HG02798 (cell line): ENCODE results near the gene KIF26B.
"Not testable (repeated sequence)": the region's sequence is repeated elsewhere in the genome, so short reads cannot be mapped to it uniquely, and the experiment has no call there.

Experiments
- ATAC-seq: cut with Tn5 transposase; IDR thresholded peaks from one replicate; pipeline ENCODE4 v1.9.1; 2021; ENCODE audit warnings: mild to moderate bottlenecking; ENCODE audit not compliant: unreplicated experiment, poor library complexity

The KIF26B gene

DNA sequence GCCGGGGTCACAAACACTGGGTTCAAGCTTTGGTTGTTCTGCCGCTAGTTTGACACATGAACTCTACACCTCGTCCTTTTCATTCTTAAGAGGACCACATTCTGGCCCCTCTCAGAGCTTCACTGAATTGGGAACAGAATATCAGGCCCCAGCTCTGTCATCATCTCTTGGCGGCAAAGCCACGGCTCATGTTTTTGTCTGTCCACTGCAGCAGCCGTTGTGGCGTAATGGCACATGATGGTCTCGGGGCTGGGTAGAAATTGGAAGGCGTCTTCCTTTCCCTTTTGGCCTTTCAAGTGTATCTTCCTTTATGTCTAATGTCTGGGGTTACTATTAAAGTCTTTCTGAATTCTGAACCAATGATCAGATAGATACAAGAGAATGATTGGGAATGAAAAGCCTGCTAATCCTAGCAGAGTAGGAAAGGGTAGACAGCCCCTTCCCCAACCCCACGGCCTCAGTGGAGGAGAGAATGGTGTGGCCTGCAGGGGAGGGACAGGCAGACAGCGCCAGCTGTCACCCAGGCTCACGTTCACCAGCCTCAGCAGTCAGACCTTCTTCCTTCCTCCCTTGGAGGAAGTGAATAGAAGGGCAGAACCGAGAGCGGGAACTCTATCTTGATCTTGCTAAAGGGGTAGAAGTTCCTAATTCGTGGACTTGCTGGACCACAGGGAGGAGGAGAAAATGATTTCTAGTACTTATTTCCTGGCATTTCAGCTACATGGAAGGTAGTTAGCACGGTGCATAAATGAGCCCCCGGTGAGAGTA, 498.1 kb downstream of the KIF26B start:
- no peak for ATAC-seq

GRCh38 chr1:245654460-245655050, 499.8 kb downstream of the KIF26B start:
- no peak for ATAC-seq

- no peak for ATAC-seq
These were observed 501.5 kb downstream of the KIF26B start for GRCh38 chr1:245656189-245656717.

- no peak for ATAC-seq
These were observed 502.6 kb downstream of the KIF26B start for GRCh38 chr1:245657371-245657770.

- no peak for ATAC-seq
These were observed 508.6 kb downstream of the KIF26B start for GRCh38 chr1:245663373-245663772.

DNA sequence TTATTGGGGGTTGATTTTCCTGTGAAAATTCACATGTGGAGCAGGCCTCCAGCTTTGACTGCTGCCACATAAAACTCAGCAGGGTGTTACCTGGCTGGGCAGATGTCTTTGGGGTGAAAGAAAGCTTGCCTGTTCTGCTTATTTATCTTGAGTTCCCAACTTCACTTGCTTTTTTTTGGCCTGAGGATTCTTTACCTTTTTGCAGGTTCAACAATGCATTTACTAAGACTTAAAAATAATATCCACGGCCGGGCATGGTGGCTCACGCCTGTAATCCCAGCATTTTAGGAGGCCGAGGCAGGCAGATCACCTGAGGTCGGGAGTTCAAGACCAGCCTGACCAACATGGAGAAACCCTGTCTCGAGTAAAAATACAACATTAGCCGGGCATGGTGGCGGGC, 509.1 kb downstream of the KIF26B start:
- no peak for ATAC-seq

DNA sequence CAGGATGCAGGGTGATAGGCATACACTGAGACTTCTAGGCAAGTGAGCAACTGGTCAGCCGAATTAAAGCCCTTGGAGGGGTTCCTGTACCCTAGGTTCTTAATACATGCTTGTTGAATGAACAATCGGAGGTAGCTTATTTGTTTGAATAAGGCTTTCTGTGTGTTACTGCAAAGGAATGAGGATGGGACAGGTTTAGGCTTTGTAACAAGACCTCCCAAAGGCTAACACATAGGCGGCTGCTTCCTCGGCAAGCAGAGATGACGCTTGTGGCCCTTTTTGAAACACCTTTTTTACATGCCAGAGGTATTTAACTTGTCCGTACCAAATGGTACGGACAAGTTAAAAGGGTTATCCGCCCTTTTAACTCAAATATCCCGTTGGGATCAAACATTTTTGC, 511.6 kb downstream of the KIF26B start:
- ATAC-seq: no peak

GRCh38 chr1:245671349-245671748, 516.6 kb downstream of the KIF26B start:
- ATAC-seq: no peak

- no peak for ATAC-seq
These were observed 517.4 kb downstream of the KIF26B start for GRCh38 chr1:245671966-245672767.

DNA sequence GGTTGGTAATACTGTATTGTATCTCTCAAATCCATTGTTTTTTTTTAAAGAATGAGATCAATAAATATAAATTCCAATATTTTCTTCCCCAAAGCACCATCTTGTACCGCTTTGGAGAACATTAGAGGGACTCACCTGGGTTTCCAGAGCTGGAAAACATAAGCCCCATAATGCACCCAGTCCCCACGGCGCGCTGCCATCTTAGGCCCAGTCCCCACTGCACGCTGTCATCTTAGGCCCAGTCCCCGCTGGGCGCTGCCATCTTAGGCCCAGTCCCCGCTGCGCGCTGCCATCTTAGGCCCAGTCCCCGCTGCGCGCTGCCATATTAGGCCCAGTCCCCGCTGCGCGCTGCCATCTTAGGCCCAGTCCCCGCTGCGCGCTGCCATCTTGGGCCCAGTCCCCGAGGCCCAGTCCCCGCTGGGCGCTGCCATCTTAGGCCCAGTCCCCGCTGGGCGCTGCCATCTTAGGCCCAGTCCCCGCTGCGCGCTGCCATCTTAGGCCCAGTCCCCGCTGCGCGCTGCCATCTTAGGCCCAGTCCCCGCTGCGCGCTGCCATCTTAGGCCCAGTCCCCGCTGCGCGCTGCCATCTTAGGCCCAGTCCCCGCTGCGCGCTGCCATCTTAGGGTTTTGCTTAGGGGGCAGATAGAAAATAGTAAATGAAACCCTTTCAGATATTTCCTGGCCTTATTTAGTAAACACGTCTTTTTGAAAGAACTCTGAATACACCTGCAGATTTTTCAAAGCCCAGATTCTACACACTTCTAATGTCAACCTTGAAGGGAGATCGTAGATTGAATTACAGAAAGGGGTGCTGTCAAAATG, 518.3 kb downstream of the KIF26B start:
- ATAC-seq: not testable (repeated sequence)

DNA sequence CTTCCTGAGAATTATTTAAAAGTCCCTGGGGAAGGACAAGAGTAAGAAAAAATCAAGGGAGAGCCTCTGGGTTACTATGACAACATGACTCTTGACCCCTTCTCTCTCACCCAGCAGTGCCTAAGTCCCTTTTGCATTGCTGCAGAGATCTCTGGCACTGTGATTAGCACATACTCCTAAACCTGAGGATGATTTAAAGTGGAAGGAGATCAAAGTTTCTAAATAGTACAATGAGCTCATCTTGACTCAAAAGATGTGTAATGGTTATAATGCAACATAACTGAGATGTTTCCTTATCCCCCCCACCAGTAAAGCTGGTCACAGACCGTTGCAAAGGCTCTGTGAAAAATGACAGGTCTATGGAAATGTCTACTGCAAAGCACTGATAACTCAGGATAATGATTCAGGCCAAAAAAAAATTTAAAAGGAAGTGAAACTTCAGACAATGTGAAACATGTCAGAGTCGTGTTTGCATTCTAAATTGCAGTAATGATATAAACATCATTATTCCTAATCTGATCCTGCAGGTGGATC, 519.2 kb downstream of the KIF26B start:
- no peak for ATAC-seq

GRCh38 chr1:245677461-245678240, 522.9 kb downstream of the KIF26B start:
- no peak for ATAC-seq

DNA sequence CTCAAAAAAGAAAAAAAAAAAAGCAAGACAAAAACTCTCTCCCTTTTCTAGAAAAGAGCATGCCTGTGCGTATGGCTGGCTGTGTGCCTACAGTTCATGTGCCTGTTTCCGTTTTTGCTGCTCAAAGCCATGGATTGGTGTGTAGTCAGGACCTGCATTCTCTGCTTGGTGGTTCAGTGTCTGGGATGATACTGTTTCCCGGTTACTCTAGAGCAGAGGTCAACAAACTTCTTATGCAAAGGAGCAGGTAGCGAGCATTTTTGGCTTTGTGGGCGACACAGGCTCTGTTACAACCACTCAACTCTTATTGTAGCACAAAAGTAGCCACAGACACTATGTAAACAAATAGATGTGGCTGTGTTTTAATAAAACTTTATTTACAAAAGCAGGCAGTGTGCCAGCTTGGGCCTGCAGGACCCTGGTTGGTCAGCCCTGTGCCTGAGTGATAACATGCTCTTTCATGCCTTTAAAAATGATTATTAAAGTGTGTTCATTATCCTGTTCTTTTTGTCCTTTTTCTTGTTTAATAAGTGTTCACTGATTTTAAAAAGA, 524.2 kb downstream of the KIF26B start:
- no peak for ATAC-seq

DNA sequence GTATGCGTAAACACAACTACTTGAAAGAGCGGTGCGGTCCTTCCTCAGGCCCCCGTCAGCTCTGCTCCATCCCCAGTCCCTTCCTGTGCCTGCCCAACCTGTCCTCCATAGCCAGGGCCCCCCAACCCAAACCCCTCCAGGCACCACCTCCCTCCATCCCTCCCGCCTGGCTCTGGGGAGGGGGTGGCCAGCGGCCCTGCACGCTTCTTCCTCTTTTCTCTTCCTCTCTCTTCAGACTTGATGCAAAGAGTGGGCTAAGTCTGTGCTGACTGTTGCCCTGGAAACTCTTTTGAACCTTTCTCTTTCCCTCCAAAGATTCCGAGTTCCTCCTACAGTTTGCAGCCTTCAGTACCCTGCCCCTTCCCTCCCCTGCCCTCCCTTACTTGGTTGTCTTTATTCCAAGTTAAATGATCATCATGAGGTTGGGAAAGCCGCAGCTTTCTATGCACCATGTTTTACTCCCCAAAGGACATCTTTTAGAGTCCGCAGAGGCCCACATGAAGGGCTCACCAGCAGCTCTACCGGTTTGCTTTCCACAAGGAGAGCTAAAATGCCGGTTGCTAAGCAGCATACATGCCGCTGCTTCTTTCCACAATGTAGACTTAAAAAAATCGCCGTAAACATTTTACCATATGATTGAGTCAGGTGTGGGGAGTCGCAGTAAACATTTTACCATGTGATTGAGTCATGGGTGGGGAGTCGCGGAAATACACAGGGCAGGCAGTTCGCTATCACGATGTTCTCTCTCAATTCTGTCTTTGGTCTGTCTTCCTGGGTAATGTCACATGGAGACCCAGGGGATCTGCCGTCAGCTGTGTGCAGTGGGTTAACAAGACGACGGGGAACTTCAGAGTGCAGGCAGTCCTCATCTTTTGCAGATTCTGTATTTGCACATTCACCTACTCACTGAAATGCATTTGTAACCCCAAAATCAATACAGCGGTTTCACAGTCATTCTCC, 525.3 kb downstream of the KIF26B start:
- no peak for ATAC-seq

DNA sequence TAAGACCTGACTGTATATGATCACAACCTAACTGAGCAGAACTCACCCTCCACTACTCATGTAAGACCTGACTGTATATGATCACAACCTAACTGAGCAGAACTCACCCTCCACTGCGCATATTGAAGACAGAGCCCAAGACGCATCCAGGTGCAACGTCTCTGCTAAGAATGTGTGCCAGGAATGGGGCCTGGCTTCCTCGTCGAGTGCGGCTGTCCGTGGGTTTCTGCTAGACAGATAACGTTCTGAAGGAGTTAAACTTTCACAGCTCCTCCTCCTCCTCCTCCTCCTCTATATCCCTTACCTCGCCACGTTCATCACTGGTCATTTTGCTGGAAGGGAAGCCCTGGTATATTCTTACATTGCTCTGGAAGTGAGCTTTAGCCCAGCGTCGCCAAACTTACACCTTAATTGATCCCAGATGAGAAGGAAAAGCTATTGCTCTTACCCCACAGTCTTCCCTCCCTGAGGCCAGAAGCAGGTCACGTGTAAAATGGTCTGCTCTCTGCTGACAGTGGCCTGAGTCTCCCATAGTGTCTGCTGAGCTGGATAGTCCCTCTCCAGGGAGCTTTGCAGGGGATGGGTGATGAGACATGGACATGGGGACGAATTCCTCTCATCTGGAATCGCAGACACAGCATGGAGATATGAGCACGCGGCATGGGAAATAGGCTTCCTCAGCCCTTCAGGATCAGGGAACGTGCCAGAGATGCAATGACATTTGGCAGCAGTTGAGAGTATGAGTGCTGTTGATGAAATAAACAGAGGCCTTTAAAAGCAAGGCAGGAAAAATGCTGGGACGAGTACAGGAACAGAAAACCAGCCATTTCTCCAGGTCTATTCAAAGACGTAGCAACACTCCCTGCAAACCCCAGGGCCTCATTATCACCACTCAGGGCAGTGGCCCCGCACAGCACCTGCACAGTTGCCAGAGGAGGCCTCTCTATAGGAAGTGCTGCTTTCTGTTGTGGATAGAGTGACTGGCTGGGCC, 528.1 kb downstream of the KIF26B start:
- ATAC-seq: no peak

- ATAC-seq: no peak
These were observed 528.9 kb downstream of the KIF26B start for GRCh38 chr1:245683676-245684075.

DNA sequence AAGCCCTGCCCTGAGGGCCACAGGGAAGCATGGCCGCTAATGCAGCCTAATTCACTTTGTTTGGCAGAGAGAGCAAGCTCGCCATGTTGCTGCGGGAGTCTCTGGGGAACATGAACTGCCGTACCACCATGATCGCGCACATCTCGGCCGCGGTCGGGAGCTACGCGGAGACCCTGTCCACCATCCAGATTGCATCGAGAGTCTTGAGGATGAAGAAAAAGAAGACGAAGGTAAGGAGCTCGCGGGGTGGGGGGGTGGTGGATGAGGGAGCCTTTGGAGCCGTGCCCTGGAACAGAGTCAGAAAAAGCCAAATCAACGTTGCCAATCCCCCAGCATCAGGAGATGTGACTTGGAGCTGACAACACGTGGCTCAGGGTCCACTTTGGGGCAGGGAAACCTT, 529.4 kb downstream of the KIF26B start:
- ATAC-seq: no peak
